Measurements from ENCODE around the gene ARVCF.

ARVCF gene

DNA sequence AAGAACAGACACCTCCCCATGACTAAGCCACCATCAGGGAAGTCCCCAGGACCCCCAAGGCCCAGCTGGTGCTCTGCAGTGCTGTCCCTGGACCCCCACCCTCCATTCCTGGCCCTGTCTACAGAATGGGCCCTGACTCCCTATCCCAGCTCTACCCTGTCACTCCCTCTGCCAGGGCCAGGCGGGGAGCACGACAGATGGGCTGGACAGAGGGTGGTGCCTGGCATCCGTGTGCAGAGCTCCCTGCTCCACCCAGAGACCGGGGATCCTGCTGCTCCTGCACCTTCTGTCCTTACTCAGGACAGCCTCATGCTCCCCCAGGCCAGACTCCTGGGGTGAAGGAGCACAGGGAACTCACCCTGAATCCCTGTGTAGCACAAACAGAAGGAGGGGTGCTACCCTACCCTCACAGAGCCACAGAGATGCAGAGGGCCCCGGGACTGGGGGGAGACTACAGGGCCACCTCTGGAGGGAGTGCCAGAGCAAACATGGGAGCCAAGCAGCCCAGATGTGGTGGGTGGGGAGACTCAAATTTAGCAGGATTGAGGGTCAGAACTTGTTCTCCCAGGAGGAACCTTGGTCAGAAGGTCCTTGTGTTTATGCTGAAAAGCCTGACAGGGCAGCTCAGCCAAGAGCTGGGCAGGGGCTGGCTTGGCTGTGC, 2.0 kb downstream of the ARVCF start:
- no peak for DNase-seq

DNA sequence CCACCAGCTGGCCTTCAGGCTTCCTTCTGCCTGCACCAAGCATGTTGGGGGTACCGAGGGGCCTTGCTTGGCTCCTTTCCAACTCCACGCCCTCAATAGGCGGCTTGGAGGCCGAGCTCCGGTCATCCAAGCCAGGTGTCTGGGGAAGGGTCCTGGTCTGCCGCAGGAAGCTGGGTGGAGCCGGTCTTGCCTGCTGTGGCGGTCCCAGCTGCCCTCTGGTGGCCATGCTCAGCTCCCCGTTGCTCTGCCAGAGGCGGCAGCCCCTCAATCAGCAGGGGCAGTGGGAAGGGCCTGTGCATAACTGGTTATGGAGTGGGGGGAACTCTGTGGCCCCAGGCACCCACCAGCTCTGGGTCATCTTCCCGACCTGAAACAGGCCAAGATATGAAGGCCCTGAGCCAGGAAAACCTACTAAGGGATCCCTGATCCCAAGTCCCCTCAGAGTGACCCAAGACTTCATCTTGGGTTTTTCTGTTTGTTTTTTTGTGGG, 3.2 kb downstream of the ARVCF start:
- DNase-seq: no peak

DNA sequence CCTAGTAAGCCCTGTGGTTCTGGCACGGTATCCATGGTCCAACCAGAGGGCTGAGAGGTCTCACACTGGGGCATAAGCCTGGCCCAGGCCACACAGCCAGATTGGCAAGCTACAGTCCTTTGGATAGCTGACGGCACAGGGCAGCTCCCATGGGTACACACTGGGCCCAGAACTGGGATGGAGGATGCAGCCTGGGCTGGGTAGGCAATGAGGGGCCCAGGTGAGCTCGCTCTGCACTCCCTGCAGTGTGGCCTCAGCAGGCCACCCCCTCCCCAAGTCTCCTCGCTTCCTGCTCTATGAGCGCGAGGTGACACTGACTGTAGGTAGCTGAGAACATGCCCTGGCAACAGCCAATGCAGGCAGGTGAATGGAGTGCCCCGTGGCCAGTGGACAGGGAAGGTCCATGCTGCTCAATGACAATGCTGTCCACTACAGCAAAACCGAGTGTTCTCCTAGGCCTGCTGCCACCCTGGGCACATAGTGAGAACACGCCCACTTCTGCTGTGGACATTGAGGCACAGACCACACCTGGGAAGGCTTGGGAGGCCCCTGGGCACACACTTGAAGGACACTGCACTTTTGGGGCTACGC, 3.8 kb downstream of the ARVCF start:
- no peak for DNase-seq

DNA sequence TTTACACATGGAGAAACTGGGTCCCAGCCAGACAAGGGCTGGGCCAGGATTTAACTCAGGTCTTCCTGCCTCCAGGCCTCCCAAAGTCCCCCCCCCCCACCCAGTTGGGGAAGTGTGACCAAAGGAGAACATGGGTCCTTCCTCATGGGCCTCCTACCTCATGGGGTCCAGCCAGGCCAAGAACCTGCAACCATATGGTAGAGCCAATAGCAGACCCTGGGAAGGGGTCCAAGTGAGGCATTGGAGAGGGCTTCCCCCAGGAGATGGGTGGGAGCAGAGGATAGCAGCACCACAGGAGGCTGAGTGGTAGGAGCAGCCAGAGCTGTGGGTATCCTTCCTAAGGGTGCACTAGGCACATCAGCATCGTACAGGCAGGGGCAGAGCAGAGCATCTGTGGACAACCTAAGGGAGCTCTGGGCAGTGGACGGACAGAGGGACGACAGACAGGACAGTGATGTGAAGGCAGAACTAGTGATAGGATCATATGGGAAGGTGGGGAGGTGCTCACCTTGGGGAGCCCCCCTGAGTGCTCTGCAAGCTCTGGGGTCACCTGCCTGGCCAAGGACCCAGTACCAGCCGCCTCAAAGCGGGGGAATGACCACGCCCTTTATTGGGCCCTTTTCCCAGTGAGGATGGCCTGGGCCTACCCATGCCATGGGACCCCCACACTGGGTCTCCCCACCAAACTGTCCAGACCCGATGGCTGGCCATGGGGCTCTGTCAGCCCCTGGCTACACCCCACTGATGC, 4.5 kb downstream of the ARVCF start:
- no peak for DNase-seq

DNA sequence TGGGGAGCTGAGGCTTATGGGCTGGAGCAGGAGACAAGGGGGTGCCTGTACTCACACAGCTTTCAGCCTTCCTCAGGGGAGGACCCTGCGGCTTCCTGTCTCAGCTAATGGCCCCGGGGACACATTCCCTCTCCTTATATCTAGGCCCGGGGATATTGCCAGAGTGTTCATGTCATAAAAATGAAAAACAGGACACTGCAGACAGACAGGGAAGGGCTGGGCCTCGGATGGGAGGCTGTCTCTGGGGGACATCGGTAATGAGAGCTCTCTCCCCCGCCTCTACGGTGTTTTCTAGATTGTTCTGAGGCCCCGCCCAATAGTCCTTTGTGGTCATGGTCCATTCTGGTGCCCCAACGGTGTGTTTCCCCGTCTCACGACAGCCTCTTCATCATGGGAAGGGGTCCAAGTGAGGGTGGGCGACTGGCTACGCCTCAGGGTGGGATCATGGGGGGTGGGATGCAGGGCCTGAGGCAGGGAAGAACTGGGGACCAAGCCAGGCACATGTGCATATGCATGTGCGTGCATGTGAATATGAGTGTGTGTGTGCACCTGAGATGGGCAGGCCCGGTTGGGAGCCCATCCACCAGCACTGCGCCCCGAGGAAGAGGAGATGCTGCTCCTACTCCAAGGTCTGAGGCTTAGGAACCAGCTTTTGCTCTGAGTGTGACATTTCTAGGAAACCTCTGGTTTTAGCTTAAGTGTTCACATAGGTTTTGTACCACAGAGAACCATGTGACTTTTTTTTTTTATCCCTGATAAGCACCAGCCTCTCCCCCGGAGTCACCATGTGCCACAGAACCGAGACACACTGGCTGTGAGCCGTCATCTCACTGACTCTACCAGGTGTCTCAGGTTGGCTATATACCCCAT, 5.3 kb downstream of the ARVCF start:
- no peak for DNase-seq

DNA sequence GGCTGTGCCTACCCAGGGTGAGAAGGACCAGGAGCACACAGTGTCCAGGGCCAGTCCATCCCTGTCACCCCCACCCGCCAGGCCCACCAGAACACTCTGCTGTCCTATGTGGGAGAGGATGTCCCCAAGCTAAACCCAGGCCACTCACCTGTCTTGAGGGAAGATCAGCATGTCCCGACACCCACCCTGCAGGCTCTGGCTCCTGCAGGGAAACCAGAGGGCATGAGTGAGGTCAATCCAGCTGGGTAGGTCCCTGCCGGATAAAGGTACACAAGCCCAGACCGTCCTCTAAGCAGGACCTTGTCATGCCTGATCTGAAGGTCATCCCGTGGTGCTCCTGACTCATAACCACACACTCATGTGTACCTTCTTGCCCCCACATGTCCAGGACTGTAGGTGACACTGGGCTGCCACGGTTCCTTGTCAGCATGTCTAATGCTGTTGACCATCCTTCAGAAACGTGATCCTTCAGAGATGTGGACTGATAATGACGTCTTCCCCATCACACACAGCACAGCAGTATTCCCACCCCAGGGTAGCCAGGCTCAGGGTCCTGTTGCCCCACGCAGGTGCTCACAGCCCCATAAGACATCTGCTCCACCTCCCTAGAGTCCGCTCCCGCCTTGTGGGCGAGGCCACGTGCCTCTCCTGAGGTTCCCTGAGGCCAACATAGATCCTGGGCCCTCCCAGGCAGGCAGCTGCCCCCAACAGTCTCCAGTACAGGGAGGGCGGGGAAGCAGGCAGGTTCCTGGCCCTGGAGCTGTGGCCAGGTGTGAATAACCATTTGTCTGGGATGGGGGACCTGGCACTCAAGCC, 6.1 kb downstream of the ARVCF start:
- DNase-seq: no peak

DNA sequence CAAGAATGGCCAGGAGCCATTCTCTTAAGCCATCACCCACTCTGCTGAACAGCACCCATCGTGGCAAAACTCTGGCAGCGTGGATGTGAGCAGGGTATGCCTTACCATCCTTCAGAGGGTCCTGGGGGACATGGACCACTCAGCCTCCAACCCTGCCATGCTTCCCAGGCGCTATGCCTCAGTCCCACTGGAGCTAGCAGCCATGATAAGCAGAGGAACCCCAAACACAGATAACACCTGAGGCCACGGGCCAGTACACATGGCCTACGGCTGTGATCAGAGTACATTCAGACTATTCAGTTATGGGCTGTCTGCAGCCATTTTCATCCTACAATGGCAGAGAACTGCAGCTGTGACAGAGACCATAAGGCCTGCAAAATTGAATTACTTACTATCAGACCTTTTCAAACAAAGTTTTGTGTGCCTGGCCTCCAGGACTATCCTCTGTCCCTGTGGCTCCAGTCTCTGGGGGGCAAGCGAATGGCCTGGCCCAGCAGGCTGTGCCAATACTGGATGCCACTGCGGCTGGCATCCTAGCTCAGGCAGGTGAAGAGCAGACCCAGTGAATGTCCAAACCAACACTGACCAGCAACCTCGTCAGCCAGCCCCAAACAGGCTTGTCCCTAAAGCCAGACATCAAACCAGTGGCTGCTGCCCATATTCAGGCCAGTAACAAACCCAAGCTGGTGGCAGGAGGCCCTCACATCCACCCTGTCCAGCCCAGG, 6.9 kb downstream of the ARVCF start:
- no peak for DNase-seq

DNA sequence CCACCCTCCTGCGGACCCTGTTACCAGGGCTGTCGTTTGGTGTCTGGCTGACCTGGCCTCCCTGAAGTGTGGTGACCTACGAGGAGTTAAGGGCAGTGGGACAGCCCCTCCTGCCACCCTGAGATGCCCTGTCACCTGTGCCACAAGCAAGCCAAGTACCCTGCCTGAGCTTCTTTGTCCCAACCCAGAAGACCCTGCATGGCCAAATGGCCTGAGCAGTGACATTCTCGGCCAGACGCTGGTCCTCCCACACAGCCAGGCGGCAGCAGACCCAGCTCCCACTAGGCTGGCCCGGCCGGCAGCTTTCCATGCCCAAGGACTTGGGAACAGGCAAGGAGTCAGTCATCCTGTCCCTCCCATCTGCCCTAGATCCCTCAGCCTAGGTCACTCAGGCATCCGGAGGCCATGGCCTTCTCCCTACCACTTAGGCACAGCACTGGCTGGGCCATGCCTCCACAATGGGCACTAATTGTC, 7.6 kb downstream of the ARVCF start:
- DNase-seq: no peak

DNA sequence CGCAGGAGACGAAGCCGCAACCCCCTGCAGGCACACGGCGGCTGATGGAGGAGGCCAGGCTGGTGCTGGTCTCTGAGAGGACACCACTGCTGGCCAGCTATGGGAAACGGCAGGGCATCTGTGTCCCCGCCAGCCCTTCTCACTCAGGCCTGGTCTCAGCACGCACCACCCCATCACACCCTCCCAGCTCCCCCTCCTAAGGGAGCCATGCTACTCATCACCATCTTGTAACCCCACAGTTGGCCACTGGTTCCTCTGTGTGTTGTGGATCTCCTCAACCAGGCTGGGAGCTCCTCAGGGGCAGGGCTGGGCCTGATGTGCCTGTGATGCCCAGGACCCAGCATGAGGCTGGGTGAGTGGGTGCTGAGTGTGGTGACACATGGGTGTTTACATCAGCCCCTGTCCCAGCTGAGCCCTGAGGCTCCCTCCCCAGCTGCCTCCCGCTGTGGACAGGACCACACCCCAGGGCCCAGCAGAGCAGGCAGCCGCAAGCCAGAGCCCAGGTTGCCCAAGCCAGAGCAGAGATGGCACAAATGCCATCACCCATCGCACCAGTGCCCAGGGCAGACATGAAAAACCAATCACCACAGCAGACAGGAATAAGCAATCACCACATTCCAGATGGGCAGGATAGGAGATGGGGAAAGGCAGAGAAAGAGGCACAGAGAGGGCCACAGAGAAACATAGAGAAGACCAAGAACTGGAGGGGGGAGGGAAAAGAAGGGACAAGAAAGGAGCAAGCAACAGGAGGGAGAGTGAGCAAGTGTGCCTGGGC, 8.2 kb downstream of the ARVCF start:
- DNase-seq: no peak

DNA sequence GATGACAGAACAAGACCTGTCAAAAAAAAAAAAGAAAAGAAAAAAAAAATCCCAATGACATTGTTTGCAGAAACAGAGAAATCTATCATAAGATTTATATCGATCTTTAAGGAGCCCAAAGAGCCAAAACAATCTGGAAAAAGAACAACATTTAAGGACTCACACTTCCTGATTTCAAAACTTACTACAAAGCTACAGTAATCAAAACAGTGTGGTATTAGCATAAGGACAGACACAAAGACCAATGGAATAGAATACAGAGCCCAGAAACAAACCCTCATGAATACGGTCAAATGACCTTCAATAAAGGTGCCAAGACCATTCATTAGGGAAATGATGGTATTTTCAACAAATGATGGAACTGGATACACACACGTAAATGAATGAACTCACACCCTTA, 12.2 kb downstream of the ARVCF start:
- DNase-seq: no peak

DNA sequence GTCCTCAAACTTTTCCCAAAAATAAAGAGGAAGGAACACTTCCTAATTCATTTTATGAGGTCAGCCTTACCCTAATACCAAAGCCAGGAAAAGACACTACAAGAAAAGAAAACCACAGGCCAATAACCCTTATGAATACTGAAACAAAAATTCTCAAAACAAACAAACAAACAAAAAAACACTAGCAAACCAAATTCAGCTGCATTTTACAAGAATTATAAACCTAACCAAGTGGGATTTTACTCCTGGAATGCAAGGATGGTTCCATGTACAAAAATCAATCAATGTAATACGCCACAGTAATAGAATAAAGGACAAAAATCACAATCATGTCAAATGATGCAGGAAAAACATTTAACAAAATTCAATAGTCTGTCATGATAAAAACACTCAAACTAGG, 13.3 kb downstream of the ARVCF start:
- DNase-seq: no peak

DNA sequence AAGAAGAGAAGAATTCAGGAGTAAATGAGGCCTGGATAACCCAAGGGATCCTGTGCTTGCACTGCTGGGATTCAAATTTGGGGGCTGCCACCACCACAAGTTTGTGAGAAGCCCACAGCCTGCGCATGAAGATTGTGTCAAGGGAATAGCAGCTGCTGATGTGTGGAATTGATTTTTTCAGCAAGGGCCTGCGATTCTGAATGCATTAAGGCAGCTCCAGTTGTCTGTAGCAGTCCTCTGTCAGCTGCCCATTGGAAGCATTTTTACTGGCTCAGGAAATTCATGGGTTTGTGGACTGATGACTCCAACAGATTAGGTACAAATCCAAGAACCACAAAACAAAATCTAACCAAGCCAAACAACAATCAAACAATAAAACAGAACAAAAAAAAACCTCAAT, 14.0 kb downstream of the ARVCF start:
- DNase-seq: no peak

DNA sequence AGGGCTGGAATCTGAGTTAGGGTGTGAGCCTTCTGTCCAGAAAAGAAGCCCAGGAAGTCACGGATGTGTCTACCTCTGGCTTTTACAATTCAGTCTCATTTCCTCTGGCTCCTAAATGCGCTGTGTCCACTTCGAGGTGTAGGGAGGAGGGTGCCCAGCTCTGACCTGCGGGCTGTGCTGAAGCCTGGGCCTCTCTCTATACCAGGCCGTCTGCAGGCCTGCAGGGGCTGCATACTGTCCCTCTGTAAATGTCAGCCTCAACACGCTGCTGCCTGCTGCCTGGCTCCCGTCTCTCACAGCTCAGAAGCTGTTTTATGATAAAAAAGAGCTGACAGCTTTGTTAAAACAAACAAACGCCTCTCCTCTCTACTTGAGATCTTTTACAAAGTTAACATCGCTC, 14.5 kb downstream of the ARVCF start:
- no peak for DNase-seq

DNA sequence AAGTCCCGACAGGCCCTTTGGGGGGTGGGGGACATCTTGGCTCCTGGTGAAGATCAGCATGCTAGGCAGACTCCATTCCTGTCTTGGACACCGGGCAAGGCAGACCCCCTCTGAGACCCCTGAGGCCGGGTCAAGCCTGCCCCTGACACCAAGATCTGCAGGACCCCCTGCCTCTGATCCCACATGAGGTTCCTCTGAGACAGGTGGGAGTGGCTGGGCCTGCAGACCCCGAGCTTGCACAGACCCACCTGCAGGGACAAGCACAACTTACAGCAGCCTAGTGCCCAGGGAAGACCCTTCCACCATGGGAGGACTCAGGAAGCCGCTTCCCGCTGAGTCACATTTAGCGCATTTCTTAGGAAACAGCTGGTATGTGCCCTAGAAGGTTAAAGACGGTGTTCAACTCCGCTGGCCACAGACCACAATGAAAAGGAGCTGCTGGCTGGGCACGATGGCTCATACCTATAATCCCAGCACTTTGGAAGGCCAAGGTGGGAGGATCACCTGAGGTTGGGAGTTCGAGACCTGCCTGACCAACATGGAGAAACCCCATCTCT, 15.5 kb downstream of the ARVCF start:
- no peak for DNase-seq

DNA sequence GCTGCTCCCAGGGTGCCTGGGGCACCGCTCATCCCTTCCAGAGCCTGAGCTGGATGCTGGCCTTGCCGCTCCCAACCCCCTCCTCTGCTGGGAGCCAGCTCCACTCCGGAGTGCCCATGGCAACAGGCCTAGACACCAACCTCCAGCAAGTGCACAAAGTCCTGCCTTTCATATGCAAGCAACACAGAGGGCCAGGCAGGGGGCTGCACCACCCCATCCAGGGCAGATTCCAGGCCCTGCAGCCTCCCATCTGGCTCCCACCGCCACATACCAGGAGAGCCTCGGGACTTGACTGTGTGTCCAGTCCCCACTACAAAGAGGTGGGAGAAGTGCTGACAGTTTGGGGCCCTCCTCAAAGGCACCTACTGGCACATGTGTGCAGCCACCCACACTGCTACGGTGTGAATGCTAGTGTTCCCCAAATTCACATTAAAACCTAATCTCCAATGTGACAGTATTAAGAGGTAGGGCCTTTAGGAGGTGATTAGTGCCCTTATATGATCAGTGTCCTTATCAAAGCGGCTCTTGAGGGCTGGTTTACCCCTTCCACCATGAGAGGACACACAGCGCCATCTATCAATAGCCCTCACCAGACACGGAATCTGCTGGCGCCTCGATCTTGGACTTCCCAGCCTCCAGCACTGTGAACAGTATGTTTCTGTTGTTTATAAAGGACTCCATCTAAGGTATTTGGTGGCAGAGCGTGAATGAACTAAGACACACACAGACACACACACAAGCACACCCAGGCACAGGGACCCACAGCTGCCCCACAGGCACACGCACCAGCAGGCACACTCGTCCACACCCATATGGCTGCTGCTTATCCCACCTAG, 16.2 kb downstream of the ARVCF start:
- no peak for DNase-seq

DNA sequence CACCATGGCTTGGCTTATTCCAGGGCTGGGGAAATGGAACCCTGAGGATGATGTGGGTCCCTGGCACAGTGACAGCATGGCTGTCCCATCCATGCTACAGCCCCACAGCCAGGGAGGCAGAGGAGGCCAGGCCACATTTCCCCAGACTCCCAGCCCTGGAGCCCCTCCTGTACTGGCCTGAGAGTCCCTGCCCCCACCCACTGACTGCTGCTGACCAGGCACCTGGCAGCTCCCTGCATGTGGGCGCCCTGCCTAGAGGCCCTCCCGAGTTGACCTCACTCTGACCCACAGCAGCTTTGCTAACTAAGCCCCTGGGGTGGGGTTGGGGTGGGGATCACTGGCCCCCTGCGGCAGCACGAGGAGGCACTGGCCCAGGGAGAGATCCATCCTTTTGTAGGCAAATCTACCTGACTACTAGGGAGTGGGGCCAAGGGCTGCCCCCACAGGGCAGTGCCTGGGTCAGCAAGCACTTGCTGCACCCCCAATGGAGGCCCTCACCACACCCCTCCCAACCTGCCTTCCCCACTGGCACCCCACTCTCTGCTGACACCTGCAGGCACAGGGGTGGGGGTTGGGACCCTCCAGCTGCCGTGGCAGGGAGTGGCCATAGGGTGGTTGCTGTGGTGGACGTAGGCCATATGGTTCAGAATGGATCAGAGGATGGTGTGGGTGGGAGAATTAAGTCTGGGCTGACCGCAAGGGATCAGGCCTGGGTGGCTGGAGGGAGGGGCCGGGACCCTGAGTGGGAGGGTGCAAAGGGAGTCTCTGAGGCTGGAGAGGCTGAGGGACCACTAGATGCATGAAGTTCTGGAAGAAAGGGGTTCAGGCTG, 17.4 kb downstream of the ARVCF start:
- peak; percentile 52 for DNase-seq

DNA sequence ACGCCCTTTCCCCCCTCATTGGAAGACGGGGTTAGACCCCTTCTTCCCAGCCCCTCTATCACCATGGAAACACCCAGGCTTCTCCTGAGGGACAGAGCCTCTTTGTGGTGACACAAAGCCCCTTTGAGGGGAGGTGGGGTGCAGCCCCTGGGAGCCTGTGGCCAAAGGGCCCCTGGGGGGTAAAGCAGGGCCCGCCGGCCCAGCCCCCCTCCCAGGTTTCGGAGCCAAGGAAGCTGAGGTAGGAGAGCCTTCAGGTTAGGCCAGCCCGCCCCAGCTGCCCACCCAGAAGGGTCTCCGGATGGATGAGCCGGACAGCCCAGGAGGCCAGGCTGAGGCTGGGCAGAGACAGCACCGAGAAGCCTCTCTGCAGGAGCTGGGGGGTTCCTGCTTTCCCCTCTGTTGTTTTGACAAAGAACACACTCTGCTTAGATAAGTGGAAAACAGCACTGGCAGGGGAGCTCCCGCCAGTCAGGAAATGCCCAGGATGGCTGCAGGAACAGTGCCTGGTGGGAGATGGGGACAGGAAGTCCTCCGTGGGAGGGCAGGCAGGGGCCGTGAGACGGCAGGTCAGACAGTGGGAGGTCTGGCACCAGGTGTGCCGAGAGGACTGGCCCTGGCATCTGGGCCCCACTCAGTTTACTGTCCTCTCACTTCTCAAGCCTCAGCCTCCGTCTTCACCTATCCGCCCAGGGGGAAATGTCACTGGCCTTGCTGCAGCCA, 18.2 kb downstream of the ARVCF start:
- DNase-seq: no peak
